ENCODE results near the gene PITHD1.

DNA sequence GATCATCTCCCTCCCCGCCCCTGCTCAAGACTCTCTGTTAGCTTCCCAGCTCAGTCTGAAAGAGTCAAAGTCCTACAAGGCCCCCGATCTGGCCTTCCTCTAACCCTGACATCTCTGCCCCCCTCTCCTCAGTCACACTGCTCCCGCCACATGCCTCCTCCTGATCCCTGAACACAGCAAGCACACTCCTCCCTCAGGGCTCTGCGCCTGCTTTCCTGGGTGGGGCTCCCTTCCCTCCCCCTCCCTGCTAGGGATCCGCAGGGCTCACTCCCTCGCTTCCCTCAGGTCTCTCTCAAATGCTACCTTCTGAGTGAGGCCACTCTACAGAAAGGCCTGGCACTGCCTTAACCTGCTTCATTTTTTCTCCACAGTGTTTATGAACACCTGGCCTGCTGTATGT, 28.1 kb downstream of the PITHD1 start:
- TF ChIP-seq, protein P1, sequence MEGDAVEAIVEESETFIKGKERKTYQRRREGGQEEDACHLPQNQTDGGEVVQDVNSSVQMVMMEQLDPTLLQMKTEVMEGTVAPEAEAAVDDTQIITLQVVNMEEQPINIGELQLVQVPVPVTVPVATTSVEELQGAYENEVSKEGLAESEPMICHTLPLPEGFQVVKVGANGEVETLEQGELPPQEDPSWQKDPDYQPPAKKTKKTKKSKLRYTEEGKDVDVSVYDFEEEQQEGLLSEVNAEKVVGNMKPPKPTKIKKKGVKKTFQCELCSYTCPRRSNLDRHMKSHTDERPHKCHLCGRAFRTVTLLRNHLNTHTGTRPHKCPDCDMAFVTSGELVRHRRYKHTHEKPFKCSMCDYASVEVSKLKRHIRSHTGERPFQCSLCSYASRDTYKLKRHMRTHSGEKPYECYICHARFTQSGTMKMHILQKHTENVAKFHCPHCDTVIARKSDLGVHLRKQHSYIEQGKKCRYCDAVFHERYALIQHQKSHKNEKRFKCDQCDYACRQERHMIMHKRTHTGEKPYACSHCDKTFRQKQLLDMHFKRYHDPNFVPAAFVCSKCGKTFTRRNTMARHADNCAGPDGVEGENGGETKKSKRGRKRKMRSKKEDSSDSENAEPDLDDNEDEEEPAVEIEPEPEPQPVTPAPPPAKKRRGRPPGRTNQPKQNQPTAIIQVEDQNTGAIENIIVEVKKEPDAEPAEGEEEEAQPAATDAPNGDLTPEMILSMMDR (IDR thresholded peaks at IDR 0.05) = no peak
- TF ChIP-seq JUN (IDR thresholded peaks at IDR 0.05) = no peak
- TF ChIP-seq CEBPB (IDR thresholded peaks at IDR 0.05) = no peak
- no peak for TF ChIP-seq FOSB (CRISPR knock-in tag; IDR thresholded peaks at IDR 0.05)
- no peak for TF ChIP-seq RAD21 (conservative IDR thresholded peaks at IDR 0.05 in 1 of 2, IDR thresholded peaks at IDR 0.05 in 1 of 2)
- no peak for TF ChIP-seq MAFK (IDR thresholded peaks at IDR 0.05; ENCODE audit: partially characterized antibody)
- TF ChIP-seq, protein P2, sequence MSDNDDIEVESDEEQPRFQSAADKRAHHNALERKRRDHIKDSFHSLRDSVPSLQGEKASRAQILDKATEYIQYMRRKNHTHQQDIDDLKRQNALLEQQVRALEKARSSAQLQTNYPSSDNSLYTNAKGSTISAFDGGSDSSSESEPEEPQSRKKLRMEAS (IDR thresholded peaks at IDR 0.05) = no peak
- no peak for TF ChIP-seq POLR2A (IDR thresholded peaks at IDR 0.05; ENCODE audit: low read length)
- no peak for TF ChIP-seq RNF2 (IDR thresholded peaks at IDR 0.05; ENCODE audit: borderline replicate concordance, low read depth)
- TF ChIP-seq MYC (IDR thresholded peaks at IDR 0.05; ENCODE audit: borderline replicate concordance, low read length) = no peak
